Fibroblast of pulmonary artery (primary cell): ENCODE data around the gene SEMA5B.

Experiments
- DNase-seq: peaks from one replicate; pipeline ENCODE4 v3.0.0-alpha.2; 2010; ENCODE audit warnings: low read depth
- H3K4me3 ChIP-seq: replicated peaks from 2 replicates; pipeline ENCODE4 v1.5.1; 2011; ENCODE audit warnings: low read depth, mild to moderate bottlenecking, control low read depth, low read length, moderate library complexity
- CTCF ChIP-seq: IDR thresholded peaks from 2 replicates; pipeline ENCODE4 v1.5.1; 2011; ENCODE audit warnings: mild to moderate bottlenecking, control low read depth, low read length, inconsistent platforms; ENCODE audit errors: missing control alignments

Gene SEMA5B

GRCh38 chr3:122977746-122978466 is 49.7 kb downstream of the SEMA5B start:
- TF ChIP-seq CTCF = no peak
- H3K4me3 ChIP-seq = no peak overlapping the region
- DNase-seq = peak; percentile 64

GRCh38 chr3:122975924-122976293 is 51.7 kb downstream of the SEMA5B start:
- TF ChIP-seq CTCF = no peak
- DNase-seq = no peak
- no peak overlapping the region for H3K4me3 ChIP-seq

GRCh38 chr3:122975163-122975923 is 52.2 kb downstream of the SEMA5B start:
- H3K4me3 ChIP-seq = no peak overlapping the region
- DNase-seq = peak; percentile 16
- TF ChIP-seq CTCF = no peak

- peak; percentile 63 for DNase-seq
- TF ChIP-seq CTCF = no peak
- no peak overlapping the region for H3K4me3 ChIP-seq
Observed at GRCh38 chr3:122974764-122975162, 52.8 kb downstream of the SEMA5B start.

- TF ChIP-seq CTCF = no peak
- DNase-seq = no peak
- no peak overlapping the region for H3K4me3 ChIP-seq
Observed at GRCh38 chr3:122973893-122974615, 53.5 kb downstream of the SEMA5B start.

- no peak for DNase-seq
- no peak overlapping the region for H3K4me3 ChIP-seq
- no peak for TF ChIP-seq CTCF
Observed at GRCh38 chr3:122972141-122972540, 55.4 kb downstream of the SEMA5B start.
